AG10803 (cell line): ENCODE results near the gene PRDX6.
"Not testable (repeated sequence)": the region's sequence is repeated elsewhere in the genome, so short reads cannot be mapped to it uniquely, and the experiment has no call there.

Experiments
- DNase-seq: peaks from one replicate; pipeline ENCODE4 v3.0.0; 2010; ENCODE audit warnings: low read depth
- H3K4me3 ChIP-seq: 2 replicates; pipeline ENCODE4 v1.5.1; 2011; ENCODE audit warnings: mild to moderate bottlenecking, low read length, control low read depth
- TF ChIP-seq, protein P1 (sequence below): conservative IDR thresholded peaks from 2 replicates; pipeline ENCODE4 v1.5.1; 2011; ENCODE audit warnings: mild to moderate bottlenecking, low read length, control low read depth, inconsistent platforms

The PRDX6 gene

DNA sequence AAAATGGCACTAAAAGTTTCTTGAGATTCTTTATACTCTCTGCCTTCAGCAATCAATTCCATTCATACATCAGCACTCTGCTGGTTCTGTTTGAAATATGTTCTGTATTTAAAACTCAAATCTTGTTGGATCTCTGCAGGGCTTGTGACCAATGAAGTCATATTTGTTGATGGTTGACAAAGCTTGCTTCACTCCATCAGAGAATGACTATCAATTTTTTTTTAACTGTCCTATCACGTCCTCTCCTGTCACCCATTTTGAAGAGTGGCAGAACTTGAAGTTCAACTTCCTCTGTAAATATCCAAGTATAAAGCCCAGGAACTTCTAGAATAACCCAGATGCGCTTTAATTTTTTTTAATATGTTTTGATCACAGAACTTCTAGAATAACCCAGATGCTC is 10.9 kb downstream of the PRDX6 start:
- DNase-seq: no peak
- TF ChIP-seq, protein P1, sequence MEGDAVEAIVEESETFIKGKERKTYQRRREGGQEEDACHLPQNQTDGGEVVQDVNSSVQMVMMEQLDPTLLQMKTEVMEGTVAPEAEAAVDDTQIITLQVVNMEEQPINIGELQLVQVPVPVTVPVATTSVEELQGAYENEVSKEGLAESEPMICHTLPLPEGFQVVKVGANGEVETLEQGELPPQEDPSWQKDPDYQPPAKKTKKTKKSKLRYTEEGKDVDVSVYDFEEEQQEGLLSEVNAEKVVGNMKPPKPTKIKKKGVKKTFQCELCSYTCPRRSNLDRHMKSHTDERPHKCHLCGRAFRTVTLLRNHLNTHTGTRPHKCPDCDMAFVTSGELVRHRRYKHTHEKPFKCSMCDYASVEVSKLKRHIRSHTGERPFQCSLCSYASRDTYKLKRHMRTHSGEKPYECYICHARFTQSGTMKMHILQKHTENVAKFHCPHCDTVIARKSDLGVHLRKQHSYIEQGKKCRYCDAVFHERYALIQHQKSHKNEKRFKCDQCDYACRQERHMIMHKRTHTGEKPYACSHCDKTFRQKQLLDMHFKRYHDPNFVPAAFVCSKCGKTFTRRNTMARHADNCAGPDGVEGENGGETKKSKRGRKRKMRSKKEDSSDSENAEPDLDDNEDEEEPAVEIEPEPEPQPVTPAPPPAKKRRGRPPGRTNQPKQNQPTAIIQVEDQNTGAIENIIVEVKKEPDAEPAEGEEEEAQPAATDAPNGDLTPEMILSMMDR: no peak
- no peak overlapping the region for H3K4me3 ChIP-seq

DNA sequence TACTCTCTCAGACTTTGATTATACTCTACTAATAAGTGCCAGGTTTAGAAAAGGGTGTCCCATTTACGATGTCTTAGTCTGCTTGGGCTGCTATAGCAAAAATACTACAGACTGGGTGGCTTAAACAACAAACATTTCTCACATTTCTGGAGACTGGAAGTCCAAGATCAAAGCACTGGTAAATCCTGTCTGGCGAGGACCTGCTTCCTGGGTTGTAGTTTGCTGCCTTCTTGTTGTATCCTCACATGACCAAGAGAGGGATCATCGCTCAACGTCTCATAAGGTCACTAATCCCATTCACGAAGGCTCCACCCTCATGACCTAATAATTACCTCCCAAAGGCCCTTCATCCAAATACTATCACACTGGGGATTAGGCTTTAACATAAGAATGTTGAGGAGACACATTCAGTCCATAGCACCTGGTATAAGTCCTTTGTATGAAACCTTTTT is 12.0 kb downstream of the PRDX6 start:
- TF ChIP-seq, protein P1: no peak
- no peak for DNase-seq
- no peak overlapping the region for H3K4me3 ChIP-seq

DNA sequence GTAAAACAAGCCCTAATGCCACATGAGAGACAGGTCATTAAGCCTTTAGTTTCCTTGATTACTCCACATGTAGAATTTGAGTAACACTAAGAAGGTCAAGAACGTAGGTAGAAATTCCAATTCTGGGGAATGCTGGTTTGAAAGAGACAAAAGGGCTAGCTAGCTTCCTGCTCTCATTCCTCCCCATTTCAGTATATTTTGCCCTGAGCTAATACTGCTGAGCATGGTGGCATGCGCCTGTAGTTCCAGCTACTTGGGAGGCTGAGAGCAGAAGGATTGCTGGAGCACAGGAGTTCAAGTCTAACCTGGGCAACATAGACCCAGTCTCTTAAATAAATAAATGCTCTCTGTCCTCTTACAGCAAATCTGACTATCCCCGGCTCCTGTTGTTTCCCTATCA is 12.8 kb downstream of the PRDX6 start:
- no peak for DNase-seq
- H3K4me3 ChIP-seq: no peak overlapping the region
- TF ChIP-seq, protein P1: no peak

DNA sequence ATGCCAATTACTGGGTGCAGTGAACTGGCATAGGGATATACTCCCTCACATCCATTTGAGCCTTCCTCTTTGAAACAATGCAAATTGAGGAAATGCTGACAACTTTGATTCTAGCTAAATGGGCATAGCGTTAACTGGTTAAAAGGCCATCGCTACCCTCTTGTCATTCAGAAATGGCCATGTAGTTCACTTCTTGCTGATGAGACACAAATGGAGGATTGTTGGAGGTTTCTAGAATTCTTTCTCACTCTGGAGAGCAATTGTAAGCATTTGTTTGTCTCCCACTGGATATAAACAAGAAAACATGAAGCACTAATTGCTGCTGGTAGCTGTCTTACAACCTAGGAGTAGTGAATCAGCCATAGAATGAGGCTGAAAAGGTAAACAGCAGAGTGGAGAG is 14.4 kb downstream of the PRDX6 start:
- TF ChIP-seq, protein P1: no peak
- DNase-seq: no peak

DNA sequence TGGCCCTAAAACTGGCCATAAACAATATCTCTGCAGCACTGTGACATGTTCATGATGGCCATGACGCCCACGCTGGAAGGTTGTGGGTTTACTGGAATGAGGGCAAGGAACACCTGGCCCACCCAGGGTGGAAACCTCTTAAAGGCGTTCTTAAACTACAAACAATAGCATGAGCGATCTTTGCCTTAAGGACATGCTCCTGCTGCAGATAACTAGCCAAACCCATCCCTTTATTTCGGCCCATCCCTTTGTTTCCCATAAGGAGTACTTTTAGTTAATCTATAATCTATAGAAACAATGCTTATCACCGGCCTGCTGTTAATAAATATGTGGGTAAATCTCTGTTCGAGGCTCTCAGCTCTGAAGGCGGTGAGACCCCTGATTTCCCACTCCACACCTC is 16.0 kb downstream of the PRDX6 start:
- not testable (repeated sequence) for H3K4me3 ChIP-seq, DNase-seq

More for the DNA sequence above, 14.4 kb downstream of the PRDX6 start:
- no peak overlapping the region for H3K4me3 ChIP-seq

DNA sequence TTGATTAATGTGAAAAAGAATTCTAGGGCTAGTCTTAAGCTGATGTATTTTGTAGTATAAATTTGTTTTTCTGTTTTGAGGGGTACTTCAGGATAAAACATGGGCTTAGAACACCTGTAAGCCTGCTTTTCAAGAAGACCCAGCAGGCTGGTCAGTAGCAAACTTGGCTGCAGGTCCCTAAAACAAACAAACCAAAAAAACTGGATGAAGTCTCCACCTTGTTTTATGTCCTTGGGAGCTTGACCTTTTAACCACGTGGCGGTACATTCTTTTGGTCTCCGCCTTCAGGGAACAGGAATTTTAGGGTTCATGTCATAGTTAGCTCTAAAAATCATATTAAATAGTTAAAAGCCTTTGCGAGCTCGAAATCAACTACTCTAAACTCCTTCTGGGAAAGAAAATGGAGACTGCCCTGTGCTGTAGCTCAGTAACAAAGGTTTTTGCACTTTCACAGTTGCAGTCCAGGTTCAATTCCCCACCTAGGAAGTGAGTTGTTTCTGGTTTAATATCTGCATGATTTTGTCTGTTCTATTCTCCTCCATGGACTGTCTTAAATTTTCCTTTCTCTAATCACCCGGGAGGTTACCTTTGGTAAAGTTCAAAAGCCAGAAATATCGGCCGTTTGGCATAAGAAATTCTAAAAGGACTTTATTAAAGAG is 18.6 kb downstream of the PRDX6 start:
- no peak for DNase-seq
- TF ChIP-seq, protein P1: no peak
- no peak overlapping the region for H3K4me3 ChIP-seq

DNA sequence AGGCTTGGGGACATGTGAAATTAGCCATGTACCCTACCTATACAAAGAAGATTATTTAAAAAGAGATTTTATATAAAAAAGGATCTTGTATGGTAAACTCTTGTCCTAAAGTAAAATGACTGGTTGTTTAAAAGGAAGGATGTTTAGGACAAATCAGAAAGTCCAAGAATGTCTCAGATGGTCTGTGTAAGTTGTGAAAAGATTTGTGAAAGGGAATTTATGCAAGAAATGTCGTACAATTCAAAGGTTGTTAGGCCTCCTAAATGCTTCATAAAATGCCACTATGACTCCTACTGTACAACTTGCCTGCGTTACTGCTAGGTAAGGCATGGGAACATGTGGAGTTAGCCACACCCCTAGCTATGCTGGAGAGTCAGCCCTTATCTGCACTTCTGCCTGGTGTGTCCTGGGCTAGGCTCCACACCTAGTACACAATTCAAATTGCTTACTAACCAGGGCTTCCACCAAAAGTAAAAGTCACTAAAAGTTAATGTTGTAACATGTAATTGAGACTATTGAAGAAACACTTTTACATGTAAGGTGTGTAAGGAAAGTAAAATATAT is 19.7 kb downstream of the PRDX6 start:
- H3K4me3 ChIP-seq: no peak overlapping the region
- TF ChIP-seq, protein P1: no peak
- DNase-seq: no peak
